Measurements from ENCODE around the gene CENPT.
"Not testable (repeated sequence)": the region's sequence is repeated elsewhere in the genome, so short reads cannot be mapped to it uniquely, and the experiment has no call there.

The CENPT gene

GRCh38 chr16:67873435-67874370 lies 26.2 kb upstream of the CENPT start:
- no peak for DNase-seq (ENCODE audit: low read depth)

GRCh38 chr16:67872631-67873434 lies 25.3 kb upstream of the CENPT start, which contains the start of gene EDC4:
TSS of gene EDC4 (plus strand) at chr16:67873052. CDS start at chr16:67873262, 210 bp downstream.
- no peak for DNase-seq (ENCODE audit: low read depth)

- DNase-seq (ENCODE audit: low read depth), result no peak
These were observed 24.7 kb upstream of the CENPT start for GRCh38 chr16:67872131-67872630.

- DNase-seq (ENCODE audit: low read depth), result no peak
These were observed 23.8 kb upstream of the CENPT start for GRCh38 chr16:67871256-67871655.

GRCh38 chr16:67869653-67870052 lies 22.2 kb upstream of the CENPT start:
- DNase-seq (ENCODE audit: low read depth), result no peak

- DNase-seq (ENCODE audit: low read depth), result no peak
These were observed 20.8 kb upstream of the CENPT start for GRCh38 chr16:67868290-67868689.

- no peak for DNase-seq (ENCODE audit: low read depth)
These were observed 17.8 kb upstream of the CENPT start for GRCh38 chr16:67865318-67865717.

- no peak for DNase-seq (ENCODE audit: low read depth)
These were observed 17.1 kb upstream of the CENPT start for GRCh38 chr16:67864594-67864993.

- not testable (repeated sequence) for DNase-seq (ENCODE audit: low read depth)
These were observed 16.6 kb upstream of the CENPT start for GRCh38 chr16:67864044-67864443.

GRCh38 chr16:67862623-67863583 lies 15.4 kb upstream of the CENPT start:
- no peak for DNase-seq (ENCODE audit: low read depth)

- no peak for DNase-seq (ENCODE audit: low read depth)
These were observed 14.4 kb upstream of the CENPT start for GRCh38 chr16:67861877-67862276.

- no peak for DNase-seq (ENCODE audit: low read depth)
These were observed 13.3 kb upstream of the CENPT start for GRCh38 chr16:67860589-67861398.

GRCh38 chr16:67858500-67858899 lies 11.0 kb upstream of the CENPT start:
- no peak for DNase-seq (ENCODE audit: low read depth)

- no peak for DNase-seq (ENCODE audit: low read depth)
These were observed 10.2 kb upstream of the CENPT start for GRCh38 chr16:67857547-67858233.

- DNase-seq (ENCODE audit: low read depth), result no peak
These were observed 9.5 kb upstream of the CENPT start for GRCh38 chr16:67856927-67857546.

- no peak for DNase-seq (ENCODE audit: low read depth)
These were observed 8.3 kb upstream of the CENPT start for GRCh38 chr16:67855789-67856188.

GRCh38 chr16:67853670-67854069 lies 6.2 kb upstream of the CENPT start:
- no peak for DNase-seq (ENCODE audit: low read depth)

GRCh38 chr16:67848118-67848517 lies 625 bp upstream of the CENPT start:
- no peak for DNase-seq (ENCODE audit: low read depth)

GRCh38 chr16:67846320-67847063 lies 1.0 kb downstream of the CENPT start, which contains the start of gene NUTF2:
TSS of gene NUTF2 (plus strand) at chr16:67846933. CDS start at chr16:67865131, 18,198 bp downstream.
- DNase-seq (ENCODE audit: low read depth), result no peak

All from HS-27A (cell line).